ENCODE data around the gene THSD7A.
"Not testable (repeated sequence)": the region's sequence is repeated elsewhere in the genome, so short reads cannot be mapped to it uniquely, and the experiment has no call there.

- not testable (repeated sequence) for TF ChIP-seq RAD21 (IDR thresholded peaks at IDR 0.05; ENCODE audit: low read length); CEBPB (IDR thresholded peaks at IDR 0.05; ENCODE audit: low read depth, low read length); POLR2A (IDR thresholded peaks at IDR 0.05; ENCODE audit: low read depth, low read length); RCOR1 (IDR thresholded peaks at IDR 0.05; ENCODE audit: insufficient replicate concordance, low read length); FOS (IDR thresholded peaks at IDR 0.05; ENCODE audit: low read depth, low read length); MXI1 (IDR thresholded peaks at IDR 0.05; ENCODE audit: borderline replicate concordance, low read depth, low read length)
- TF ChIP-seq, protein P1, sequence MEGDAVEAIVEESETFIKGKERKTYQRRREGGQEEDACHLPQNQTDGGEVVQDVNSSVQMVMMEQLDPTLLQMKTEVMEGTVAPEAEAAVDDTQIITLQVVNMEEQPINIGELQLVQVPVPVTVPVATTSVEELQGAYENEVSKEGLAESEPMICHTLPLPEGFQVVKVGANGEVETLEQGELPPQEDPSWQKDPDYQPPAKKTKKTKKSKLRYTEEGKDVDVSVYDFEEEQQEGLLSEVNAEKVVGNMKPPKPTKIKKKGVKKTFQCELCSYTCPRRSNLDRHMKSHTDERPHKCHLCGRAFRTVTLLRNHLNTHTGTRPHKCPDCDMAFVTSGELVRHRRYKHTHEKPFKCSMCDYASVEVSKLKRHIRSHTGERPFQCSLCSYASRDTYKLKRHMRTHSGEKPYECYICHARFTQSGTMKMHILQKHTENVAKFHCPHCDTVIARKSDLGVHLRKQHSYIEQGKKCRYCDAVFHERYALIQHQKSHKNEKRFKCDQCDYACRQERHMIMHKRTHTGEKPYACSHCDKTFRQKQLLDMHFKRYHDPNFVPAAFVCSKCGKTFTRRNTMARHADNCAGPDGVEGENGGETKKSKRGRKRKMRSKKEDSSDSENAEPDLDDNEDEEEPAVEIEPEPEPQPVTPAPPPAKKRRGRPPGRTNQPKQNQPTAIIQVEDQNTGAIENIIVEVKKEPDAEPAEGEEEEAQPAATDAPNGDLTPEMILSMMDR (conservative IDR thresholded peaks at IDR 0.05; ENCODE audit: low read depth, low read length), result not testable (repeated sequence)
Observed at GRCh38 chr7:11521964-11522499, 310.0 kb downstream of the THSD7A start.

All from IMR-90 (cell line).